Astrocyte (in vitro differentiated cells and primary cell): Measurements from ENCODE around the gene ALDH16A1. TPM values are rescaled to one million over a fixed set of nuclear protein-coding genes. Genes with fewer than 3 reads are reported as not detected.

Source experiments
- DNase-seq: peaks from one replicate; pipeline ENCODE4 v3.0.0-alpha.2; 2010; ENCODE audit warnings: low read depth
- FAIRE-seq: peaks from 2 replicates; lab custom pipeline; 2011; peaks lifted over from hg19 to GRCh38; lab: Jason Lieb, UNC
- H2AFZ ChIP-seq: 2 replicates; pipeline ENCODE4 v1.6.0; 2012; ENCODE audit warnings: low read depth, low read length, inconsistent platforms
- H3K27ac ChIP-seq: 2 replicates; pipeline ENCODE4 v1.5.1; 2011; ENCODE audit warnings: low read depth, low read length, inconsistent platforms
- H3K27me3 ChIP-seq: 2 replicates; pipeline ENCODE4 v1.6.0; 2011; ENCODE audit warnings: low read length, inconsistent platforms; ENCODE audit not compliant: insufficient read depth
- H3K36me3 ChIP-seq: 2 replicates; pipeline ENCODE4 v1.5.1; 2011; ENCODE audit warnings: low read length, inconsistent platforms; ENCODE audit not compliant: insufficient read depth
- H3K4me1 ChIP-seq: 2 replicates; pipeline ENCODE4 v1.5.1; 2011; ENCODE audit warnings: low read length, inconsistent platforms; ENCODE audit not compliant: insufficient read depth
- H3K4me2 ChIP-seq: 2 replicates; pipeline ENCODE4 v1.6.0; 2012; ENCODE audit warnings: low read length, inconsistent platforms
- H3K4me3 ChIP-seq: 2 replicates; pipeline ENCODE4 v1.5.1; 2011; ENCODE audit warnings: low read depth, mild to moderate bottlenecking, low read length, inconsistent platforms; ENCODE audit not compliant: insufficient read depth
- H3K79me2 ChIP-seq: 2 replicates; pipeline ENCODE4 v1.6.0; 2012; ENCODE audit warnings: mild to moderate bottlenecking, low read length, inconsistent platforms; ENCODE audit not compliant: insufficient read depth
- H3K9ac ChIP-seq: 2 replicates; pipeline ENCODE4 v1.6.0; 2012; ENCODE audit warnings: mild to moderate bottlenecking, low read length, inconsistent platforms
- H3K9me3 ChIP-seq: 2 replicates; pipeline ENCODE4 v1.5.1; 2012; ENCODE audit warnings: low read depth, mild to moderate bottlenecking, low read length, inconsistent platforms; ENCODE audit not compliant: insufficient read depth
- H4K20me1 ChIP-seq: 2 replicates; pipeline ENCODE4 v1.6.0; 2012; ENCODE audit warnings: low read length, inconsistent platforms; ENCODE audit not compliant: insufficient read depth
- H3K27ac Mint-ChIP-seq: one replicate; pipeline ENCODE4 v1.8.0; 2021; ENCODE audit warnings: mild to moderate bottlenecking, mixed read lengths; ENCODE audit not compliant: unreplicated experiment
- H3K27me3 Mint-ChIP-seq: one replicate; pipeline ENCODE4 v1.8.0; 2021; ENCODE audit warnings: low read depth, mixed read lengths; ENCODE audit not compliant: unreplicated experiment
- H3K36me3 Mint-ChIP-seq: one replicate; pipeline ENCODE4 v1.8.0; 2021; ENCODE audit warnings: low read depth, mixed read lengths; ENCODE audit not compliant: unreplicated experiment
- H3K4me1 Mint-ChIP-seq: one replicate; pipeline ENCODE4 v1.8.0; 2021; ENCODE audit warnings: low read depth, mixed read lengths; ENCODE audit not compliant: unreplicated experiment
- H3K4me3 Mint-ChIP-seq: one replicate; pipeline ENCODE4 v1.8.0; 2021; ENCODE audit warnings: mild to moderate bottlenecking, moderate library complexity, mixed read lengths; ENCODE audit not compliant: unreplicated experiment
- H3K9me3 Mint-ChIP-seq: one replicate; pipeline ENCODE4 v1.8.0; 2021; ENCODE audit warnings: mild to moderate bottlenecking, mixed read lengths; ENCODE audit not compliant: unreplicated experiment
- CTCF ChIP-seq: IDR thresholded peaks from 2 replicates; pipeline ENCODE4 v1.5.1; 2011; ENCODE audit warnings: low read depth, mild to moderate bottlenecking, inconsistent platforms, low read length, moderate library complexity; ENCODE audit not compliant: insufficient read depth
- EZH2 ChIP-seq: IDR thresholded peaks from 2 replicates; pipeline ENCODE4 v1.6.1; 2012; ENCODE audit warnings: mild to moderate bottlenecking, low read length, inconsistent platforms; ENCODE audit not compliant: insufficient read depth
- total RNA-seq: library from RNA; stranded (reverse); gene quantifications from 2 replicates; pipeline ENCODE4 v1.2.1, GENCODE V29; 2021

Gene ALDH16A1
- total RNA-seq, 1 donor from 2014 or later = 13.0 TPM

GRCh38 chr19:49497789-49498103 lies 44.7 kb downstream of the ALDH16A1 start:
- H3K4me3 ChIP-seq = peak overlapping the region; percentile 98
- H3K79me2 ChIP-seq = peaks cover 32% of the 10 kb centered on the region
- peaks cover 16% of the 10 kb centered on the region for H3K36me3 Mint-ChIP-seq
- H3K9me3 ChIP-seq = no peaks in the 10 kb centered on the region
- no peak overlapping the region for H2AFZ ChIP-seq
- H3K9me3 Mint-ChIP-seq = no peaks in the 10 kb centered on the region
- peaks cover 19% of the 10 kb centered on the region for H3K4me1 ChIP-seq
- H3K27ac Mint-ChIP-seq = no peak overlapping the region
- H3K4me1 Mint-ChIP-seq = peaks cover 22% of the 10 kb centered on the region
- H3K27me3 Mint-ChIP-seq = no peaks in the 10 kb centered on the region
- peak overlapping the region; percentile 99 for H3K4me3 Mint-ChIP-seq
- peak overlapping the region; percentile 100 for H3K9ac ChIP-seq
- peaks cover 21% of the 10 kb centered on the region for H3K36me3 ChIP-seq
- peak overlapping the region; percentile 93 for H3K4me2 ChIP-seq
- peaks cover 38% of the 10 kb centered on the region for H4K20me1 ChIP-seq
- DNase-seq = no peak
- no peak overlapping the region for H3K27ac ChIP-seq
- H3K27me3 ChIP-seq = no peaks in the 10 kb centered on the region
- no peak for FAIRE-seq
- TF ChIP-seq EZH2 = no peak
- TF ChIP-seq CTCF = no peak

- TF ChIP-seq EZH2 (no peak), CTCF (no peak)
- Histone ChIP-seq H2AFZ (no peak overlapping the region), H3K4me2 (peak overlapping the region; percentile 93), H3K27ac (no peak overlapping the region), H3K79me2 (peaks cover 32% of the 10 kb centered on the region), H3K36me3 (peaks cover 16% of the 10 kb centered on the region), H3K27me3 (no peaks in the 10 kb centered on the region), H3K9me3 (no peaks in the 10 kb centered on the region), H3K4me1 (peaks cover 19% of the 10 kb centered on the region), H4K20me1 (peaks cover 35% of the 10 kb centered on the region), H3K4me3 (peak overlapping the region; percentile 98), H3K9ac (peak overlapping the region; percentile 100)
- FAIRE-seq (no peak), DNase-seq (no peak)
- Mint-ChIP-seq H3K27me3 (no peaks in the 10 kb centered on the region), H3K4me1 (peaks cover 22% of the 10 kb centered on the region), H3K4me3 (peak overlapping the region; percentile 99), H3K27ac (no peak overlapping the region), H3K9me3 (no peaks in the 10 kb centered on the region), H3K36me3 (peaks cover 12% of the 10 kb centered on the region)
Measured at GRCh38 chr19:49498475-49498874, 45.5 kb downstream of the ALDH16A1 start.

GRCh38 chr19:49499030-49499670 lies 46.1 kb downstream of the ALDH16A1 start:
- Mint-ChIP-seq H3K4me3 (peak overlapping the region; percentile 99), H3K27me3 (no peaks in the 10 kb centered on the region), H3K27ac (no peak overlapping the region), H3K9me3 (no peaks in the 10 kb centered on the region), H3K36me3 (peaks cover 12% of the 10 kb centered on the region), H3K4me1 (peaks cover 22% of the 10 kb centered on the region)
- peaks cover 16% of the 10 kb centered on the region for H3K36me3 ChIP-seq
- H3K4me2 ChIP-seq = peak overlapping the region; percentile 93
- FAIRE-seq (no peak), DNase-seq (no peak)
- no peak overlapping the region for H3K4me3 ChIP-seq
- H4K20me1 ChIP-seq = peaks cover 35% of the 10 kb centered on the region
- no peak overlapping the region for H3K27ac ChIP-seq
- no peaks in the 10 kb centered on the region for H3K9me3 ChIP-seq
- H2AFZ ChIP-seq = no peak overlapping the region
- H3K4me1 ChIP-seq = peaks cover 19% of the 10 kb centered on the region
- H3K27me3 ChIP-seq = no peaks in the 10 kb centered on the region
- H3K9ac ChIP-seq = peak overlapping the region; percentile 100
- H3K79me2 ChIP-seq = peaks cover 32% of the 10 kb centered on the region
- no peak for TF ChIP-seq CTCF
- no peak for TF ChIP-seq EZH2
